GM18909 (cell line): ENCODE measurements around the gene GSG1L.

Experiments
- ATAC-seq: cut with Tn5 transposase; IDR thresholded peaks from one replicate; pipeline ENCODE4 v1.9.1; 2021; ENCODE audit warnings: mild to moderate bottlenecking; ENCODE audit not compliant: unreplicated experiment, poor library complexity

The GSG1L gene

DNA sequence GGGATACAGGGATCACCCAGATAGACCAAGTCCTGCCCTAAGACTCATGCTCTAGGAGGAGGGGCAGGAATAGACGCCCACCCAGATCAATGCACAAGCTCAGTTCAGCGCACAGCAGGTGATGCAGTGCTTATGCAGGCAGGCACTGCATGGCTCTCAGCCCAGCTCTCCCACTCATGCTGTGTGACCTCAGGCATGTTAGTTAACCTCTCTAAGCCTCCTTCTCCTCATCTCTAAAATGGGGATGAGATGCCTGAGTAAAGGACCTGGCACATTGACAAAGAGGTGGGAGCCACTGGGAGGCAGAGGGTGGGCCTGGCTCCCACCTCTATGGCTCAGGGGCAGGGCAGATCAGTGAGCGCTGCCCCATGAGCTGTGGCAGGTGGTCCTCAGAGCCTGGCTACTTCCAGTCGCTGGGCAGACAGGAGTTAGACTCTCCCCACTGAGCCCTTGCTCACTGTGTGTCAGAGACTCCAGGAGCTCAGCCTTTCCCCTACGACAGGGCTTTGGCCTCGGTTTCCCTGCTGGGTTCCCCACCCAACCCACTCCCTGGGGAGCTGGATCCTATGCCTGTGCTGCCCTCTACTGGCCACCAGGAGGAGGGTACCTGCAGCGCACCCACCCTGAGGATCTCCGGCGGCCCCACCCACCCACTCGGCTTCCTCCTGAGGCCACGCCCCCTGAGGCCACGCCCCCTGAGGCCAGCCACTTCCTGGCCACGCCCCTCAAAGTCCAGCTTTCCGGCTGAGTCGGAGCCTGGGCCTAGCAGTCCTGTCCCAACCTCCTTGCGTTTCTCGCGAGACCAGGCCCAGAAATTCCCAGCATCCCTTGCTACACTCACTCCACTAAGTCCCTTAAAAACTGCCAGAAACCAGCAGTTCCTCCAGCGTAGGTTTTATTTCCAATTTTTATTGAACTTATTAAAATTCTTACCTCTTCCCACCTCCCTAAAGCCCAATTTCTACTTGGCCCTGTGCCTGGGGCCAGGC lies 196.1 kb downstream of the GSG1L start:
- no peak for ATAC-seq

DNA sequence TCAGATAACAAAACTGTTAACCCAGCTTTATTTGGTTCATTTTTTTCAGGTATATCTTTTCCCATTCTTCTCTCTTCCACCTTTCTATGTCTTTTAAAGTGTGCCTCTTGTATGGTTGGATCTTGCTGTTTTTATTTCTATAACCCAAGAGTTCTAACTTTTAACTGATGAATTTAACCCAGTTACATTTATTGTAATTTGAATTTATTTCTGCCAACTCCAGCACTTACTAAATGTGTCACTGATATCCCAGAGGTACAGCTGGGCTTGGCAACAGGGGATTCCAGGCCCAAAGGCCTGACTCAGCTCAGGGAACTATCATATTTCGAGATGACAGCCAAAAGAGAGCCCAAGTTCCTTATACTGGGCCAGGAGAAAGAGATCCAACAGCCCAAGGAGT lies 200.1 kb downstream of the GSG1L start:
- ATAC-seq, result no peak

DNA sequence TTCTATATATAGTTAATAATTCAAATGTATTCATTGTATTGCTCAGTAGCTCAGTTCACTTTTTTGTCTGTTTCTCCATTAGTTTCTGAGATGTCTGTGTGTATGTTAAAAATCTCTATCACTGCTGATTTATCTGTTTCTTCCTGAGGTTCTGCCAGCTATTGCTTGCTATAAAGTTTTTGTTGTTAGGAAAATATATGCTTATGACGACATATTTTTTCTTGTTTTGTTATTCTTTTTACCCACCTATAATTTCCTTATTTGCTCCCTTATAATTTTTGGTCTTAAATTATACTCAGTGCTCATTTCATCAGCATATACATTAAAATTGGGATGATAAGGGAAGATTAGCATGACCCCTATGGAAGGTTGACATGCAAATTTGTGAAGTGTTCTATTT lies 200.6 kb downstream of the GSG1L start:
- no peak for ATAC-seq

DNA sequence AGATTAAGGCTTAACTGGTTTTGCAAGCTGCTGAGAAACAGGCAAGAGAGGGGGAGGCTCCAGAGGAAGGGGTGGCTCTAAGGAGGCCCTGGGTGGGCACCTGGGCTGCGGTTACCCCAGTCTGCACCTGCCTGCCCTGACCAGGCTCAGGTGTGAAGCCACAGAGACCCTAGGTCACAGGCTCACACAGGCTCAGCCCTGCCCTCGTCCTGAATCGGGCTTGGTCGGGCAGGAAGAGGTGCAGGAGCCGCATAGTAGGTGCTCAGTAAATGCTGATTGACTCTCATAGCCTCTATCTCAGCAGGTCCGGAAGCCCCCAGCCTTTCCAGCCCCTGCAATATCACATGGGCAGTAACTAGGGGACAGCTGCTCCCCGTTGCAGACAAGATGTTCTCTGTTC lies 203.4 kb downstream of the GSG1L start:
- ATAC-seq, result no peak

DNA sequence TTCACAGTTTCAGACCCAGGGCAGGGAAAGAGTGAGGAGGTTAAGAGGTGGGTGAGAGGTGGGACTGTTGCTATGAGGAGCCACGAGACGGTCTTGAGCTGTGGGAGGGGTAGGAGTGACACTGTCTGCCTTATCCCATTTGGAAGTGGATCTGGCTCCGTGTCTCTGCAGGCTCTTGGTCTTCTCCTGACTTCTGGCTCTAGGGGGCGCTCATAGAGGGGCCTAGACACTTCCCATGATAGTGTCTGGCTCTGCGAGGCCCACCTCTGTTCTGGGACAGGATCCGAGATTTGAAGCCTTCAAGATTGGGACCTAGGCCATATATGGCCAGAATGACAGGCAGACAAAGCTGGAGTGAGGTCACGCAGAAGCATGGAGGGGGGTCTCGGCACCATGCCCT lies 204.5 kb downstream of the GSG1L start:
- no peak for ATAC-seq

DNA sequence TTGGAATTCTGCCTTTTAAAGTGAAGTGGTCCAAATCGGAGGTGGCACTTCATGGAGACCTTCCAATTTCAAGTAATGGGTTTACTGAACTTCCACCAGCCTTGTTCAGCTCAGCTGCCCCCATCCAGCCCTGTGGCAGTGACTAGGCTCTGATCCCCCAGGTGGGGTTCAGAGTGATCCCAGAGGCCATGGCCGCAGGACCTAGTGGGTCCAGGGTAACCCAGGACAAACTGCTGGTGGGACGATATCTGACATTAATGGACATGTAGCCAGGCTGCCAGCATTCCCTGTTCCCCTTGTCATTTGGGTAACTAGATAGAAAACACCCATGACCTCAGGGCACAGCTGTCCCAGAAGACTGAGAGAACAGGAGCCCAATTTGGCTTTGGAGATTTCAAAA lies 209.9 kb downstream of the GSG1L start:
- no peak for ATAC-seq

DNA sequence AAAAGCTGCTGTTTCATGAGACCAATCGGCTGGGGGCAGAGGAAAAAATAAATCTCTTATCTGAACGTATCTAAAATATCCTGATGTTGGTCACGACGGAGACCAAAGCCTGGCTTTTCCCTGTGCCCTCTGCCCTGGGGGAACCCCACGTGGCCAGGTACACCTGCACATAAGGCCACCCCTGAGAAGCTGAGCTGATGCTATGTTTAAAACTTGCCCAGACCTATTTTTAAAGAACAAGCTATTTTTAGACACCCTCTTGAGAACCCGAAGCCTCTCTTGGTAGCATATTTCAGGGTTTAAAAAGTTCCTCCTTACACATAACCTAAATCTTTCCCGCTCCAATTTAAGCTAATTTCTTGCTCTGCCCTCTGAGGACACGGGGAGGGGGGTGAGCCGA lies 210.4 kb downstream of the GSG1L start:
- ATAC-seq, result no peak

DNA sequence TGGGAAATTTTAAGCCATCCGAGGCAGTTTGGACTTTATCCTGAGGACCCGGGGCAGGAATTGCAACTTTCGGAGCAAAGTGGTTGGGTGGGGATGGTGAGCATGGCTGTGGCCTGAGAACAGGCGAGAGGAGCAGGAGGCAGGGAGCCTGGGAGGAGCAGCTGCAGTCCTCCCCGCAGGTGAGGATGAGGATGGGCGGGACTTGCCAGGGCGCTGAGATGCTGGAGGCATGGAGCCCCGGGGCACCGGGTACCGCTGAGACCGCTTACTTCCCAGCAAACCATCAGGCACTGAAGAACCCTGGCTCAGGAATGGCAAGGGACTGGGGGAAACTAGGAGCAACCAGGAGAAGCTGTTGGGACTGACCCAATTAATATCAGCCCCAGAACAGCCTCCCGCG lies 210.8 kb downstream of the GSG1L start:
- no peak for ATAC-seq

DNA sequence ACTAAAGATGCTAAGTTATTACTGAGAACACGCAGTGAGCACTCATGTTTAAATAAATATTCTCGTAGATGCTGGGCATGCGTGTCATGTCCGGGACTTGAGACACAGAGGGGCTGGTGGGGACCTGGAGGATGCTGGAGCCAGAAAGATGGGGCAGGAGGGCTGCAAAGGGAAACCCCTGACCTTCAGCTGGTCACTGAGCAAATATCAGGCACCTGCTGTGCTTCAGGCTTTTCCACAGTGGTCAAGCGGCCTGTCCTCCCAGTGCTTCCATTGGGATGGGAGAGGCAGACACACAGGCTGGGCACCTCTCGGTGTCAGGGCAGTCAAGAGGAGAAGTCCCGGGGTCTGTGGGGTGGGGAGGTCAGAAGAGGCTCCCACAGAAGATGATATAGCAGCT lies 211.4 kb downstream of the GSG1L start:
- no peak for ATAC-seq

DNA sequence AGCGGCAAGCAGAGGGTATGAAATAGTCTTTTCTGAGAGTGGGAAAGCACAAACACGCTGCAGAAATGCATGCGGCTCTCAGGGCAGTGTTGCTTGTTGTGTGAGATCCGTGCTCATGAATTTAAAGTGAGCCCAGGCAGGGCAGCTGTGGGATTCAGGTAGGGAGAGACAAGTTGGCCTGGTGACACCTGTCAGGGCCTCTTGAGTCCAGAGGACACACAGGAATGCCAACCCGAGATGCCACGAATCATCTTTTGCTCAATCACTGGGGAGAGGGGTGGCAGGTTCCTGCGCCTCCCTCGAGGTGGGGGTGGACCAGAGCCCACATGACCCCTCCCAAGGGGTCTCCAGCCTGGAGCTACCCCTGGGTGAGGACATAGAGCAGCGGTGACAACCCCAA lies 211.9 kb downstream of the GSG1L start:
- no peak for ATAC-seq

DNA sequence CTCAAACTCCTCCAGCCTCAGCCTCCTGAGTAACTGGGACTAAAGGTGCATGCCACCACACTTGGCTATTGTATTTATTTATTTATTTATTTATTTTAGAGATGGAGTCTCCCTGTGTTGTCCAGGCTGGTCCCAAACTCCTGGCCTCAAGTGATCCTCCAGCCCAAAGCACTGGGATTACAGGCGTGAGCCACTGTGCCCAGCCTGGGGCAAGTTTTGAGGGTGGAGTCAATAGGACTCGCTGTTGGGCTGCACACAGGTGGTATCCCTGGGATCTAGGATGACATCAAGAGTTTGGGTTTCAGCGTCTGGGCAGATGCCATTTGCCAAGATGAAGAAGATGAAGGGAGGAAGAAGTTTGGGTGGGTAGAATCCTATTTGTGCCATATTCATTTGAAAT lies 213.9 kb downstream of the GSG1L start:
- no peak for ATAC-seq

DNA sequence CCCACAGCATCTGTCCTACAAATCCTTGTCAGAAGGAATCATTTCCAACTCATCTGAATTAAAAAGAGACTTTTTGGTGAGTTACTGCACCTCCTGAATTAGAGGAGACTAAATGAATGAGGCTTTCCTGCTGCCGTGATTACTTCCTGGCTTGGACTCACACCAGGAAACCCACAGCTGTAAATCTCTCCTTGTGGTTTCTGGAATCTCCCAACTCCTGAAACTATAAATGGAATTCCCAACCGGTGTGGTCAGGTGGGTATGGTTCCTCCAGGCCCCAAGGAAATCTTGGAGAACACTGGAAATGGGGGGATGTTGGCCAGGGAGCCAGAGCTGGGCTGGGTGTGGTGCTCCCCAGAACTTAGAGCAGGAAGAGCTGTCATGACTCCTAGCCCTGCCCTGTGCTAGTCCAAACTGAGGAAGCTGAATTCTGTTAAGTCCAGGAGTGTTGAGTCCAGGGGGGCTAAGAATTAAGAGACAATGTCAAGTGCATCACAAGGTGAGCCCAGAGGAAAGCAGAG lies 216.4 kb downstream of the GSG1L start:
- ATAC-seq, result no peak

DNA sequence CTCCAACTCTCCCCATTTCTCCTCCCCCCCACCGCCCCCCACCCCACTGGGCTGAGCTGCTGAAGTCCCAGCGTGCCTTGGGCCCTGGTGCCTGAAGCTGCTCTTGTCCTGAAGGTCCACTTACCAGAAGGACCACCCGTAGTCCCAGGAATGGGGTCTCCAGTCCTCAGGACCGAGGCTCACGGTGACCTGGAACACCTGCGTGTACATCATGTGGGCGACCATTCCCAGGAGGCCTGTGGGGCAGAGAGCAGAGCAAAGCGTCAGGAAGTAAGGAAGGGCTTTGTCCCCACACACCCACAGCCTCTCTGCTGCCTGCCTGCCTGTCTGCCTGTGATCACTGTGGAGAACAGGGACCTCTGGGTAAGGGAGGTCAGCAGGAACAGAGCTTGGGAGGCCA lies 218.7 kb downstream of the GSG1L start:
- ATAC-seq, result no peak

DNA sequence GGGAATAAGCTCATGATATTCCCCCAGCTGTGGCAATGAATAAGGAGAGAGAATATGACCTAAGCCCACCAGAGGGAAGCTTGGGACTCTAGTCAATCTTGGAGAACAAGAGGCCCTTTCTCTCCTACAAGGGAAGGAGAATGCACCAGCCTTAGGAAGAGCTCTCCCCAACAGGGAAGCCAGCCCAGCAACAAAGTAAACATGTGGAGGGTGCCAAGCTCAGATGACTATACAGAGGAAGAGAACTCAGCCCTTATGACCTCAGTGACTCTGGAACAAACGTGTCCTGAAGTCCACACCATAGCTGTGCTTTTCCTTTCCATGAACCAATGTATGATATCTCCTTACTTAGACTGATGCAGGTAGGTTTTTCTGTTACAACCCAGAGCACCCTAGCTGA lies 219.7 kb downstream of the GSG1L start:
- ATAC-seq, result no peak

DNA sequence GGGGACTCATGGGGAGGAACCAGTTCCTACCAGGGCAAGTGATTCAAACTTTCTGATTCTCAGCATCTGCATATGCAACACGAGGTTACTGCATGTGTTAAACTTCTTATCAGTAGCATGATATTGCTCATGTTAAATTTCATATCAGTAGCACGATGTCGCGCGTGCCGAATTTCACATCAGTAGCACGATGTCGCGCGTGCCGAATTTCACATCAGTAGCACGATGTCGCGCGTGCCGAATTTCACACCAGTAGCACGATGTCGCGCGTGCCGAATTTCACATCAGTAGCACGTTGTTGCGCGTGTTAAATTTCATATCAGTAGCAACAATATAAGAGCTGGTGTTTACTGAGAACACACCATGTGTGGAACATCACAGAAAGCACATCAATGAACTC lies 221.6 kb downstream of the GSG1L start:
- ATAC-seq, result no peak

DNA sequence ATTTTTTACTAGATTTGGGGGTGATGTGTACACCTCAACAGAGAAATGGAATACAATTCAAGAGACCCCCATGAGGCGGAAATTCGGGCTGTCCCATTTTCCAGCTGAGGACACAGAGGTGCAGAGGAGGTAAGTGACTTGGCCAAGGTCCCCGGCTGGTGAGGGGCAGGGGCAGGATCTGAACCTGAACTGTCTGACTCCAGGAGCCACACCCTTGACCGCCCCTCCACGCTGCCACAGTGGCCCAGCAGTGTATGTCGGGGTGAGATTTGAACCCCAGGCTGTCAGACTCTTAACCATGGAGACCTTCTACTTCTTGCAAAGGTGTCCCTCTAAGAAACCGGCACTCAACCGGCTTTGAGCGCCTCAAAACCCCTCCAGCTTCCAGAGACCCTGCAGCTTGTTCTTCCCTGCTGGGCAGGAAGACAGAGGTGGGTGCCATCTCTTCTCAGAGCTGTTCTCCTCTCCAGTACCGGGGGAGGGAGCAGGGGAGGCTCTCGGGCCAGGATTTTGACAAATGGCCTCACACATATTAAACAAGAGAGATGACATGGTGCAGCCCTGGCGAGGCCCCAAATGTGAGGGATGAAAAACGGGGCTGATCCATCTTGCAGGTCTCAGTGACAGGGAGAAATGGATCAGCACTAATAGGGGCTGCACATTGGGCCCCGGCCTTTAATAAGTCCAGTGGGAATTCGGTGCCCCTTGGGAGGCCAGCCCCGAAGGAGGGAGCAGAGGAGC lies 222.3 kb downstream of the GSG1L start:
- ATAC-seq, result no peak

DNA sequence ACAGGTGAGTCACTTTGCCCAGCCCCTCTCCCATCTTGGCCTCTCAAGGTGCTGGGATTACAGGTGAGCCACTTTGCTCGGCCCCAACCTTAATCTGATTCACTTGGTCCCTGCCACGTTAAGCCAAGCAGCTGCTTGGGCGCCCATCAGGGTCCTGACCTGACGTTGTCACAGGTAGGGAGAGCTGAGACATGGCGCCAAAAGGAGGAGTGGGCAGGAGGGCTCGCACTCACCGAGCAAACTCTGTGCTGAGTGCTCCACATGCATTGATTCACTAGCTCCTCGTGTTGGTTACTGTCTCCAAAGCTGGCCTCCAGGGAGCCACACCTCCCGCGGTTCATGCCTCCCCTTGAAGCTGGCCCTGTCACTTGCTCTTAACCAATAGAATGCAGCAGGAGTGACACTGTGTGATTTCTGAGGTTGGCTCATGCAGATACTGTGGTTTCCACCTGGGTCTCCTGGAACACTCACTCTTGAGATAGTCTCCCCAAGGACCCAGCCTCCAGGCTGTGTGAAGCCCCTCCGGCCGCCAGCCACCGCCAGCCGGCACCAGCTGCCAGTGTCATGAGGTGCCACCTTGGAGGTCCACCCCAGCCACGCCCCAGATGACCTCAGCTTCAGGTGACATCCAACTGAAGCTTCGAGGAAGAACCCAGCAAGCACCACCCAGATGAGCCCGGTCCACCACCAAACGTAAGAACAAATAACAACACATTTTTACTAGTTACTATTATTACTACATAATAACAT lies 223.0 kb downstream of the GSG1L start:
- no peak for ATAC-seq

DNA sequence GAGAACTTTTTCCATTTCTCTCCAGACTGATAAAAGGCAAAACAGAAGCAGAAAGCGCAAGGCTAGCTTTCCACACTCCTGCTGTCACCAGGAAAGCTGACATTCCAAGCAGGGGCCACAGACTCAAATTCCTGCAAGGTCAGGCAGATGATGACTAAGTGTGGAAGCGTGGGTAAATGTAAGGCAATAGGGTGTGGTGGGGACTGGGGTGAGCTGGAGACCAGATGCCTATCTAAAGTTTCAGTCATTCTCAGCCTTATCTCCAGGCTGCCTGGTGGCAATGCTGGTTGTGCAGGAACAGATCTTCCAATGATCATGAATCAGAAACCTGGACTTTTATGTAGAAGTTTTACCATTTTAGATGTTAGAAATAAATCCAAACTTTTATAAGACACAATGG lies 224.1 kb downstream of the GSG1L start:
- no peak for ATAC-seq

DNA sequence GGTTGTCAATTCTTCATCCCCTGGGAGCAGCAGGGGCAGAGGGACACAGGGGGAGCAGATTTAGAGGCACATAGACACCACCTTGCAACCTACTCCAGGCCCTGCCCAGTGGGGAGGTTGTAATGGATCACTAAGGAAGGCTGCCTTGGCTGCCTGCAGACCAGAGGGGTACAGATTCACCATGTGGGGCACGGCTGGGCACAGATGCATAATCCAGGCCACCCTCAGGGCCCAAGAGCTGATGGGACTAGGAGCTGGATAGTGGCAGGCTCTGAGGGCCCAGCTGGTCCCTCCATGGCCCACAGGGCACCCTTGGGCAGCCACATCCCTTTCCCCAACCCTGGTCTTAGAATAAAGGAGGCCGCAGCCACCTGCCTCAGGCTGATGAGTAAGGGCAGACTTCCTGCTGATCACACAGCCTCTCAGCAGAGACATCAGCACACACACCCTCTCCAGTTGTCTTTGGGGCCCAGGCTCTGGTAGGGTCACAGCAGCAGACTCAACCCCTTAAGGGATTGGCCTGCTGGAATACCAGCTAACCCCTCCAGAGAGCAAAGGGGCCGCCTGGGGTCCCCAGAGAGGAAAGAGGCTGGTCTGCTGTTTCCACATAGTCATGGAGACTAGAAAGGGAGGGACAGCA lies 224.9 kb downstream of the GSG1L start:
- ATAC-seq, result no peak

DNA sequence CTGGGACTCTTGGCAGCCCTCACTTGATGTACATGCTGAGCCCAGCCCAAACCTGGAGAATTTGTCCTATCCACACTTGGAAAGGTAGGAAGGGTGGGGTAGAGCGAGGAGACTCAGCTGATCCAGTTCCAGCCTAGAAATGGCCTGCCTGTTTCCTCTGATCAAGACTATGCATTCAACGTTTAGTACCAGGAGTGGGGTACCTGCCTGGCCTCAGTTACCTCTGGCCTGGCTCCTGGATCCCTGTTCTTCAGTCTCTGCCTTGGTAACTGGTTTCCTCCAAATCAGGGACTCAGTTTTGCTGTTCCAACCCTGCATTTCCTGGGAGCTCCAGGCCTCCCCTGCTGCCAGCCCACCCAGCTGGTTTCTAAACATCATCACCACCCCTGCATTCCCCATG lies 233.5 kb downstream of the GSG1L start:
- ATAC-seq, result no peak
